ENCODE data around the gene CDKN2B. TPM values are rescaled to one million over a fixed set of nuclear protein-coding genes. Genes with fewer than 3 reads are reported as not detected.

Gene CDKN2B
- total and polyA plus RNA-seq, 2 experiments from 2014 or later = 0.29 to 0.83 TPM

DNA sequence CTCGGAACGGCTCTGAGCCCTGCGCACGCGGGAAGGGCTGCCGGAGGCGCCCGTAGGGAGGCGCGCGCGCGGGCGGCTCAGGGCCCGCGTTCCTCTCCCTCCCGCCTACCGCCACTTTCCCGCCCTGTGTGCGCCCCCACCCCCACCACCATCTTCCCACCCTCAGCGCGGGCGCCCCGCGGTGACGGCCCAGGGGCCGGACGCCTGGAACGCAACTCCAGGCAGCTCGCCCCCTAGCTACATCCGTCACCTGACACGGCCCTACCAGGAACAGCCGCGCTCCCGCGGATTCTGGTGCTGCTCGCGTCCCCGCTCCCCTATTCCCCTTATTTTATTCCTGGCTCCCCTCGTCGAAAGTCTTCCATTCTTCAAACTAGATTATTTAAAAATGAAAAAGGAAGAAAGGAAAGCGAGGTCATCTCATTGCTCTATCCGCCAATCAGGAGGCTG lies 14.5 kb downstream of the CDKN2B start, which contains the start of gene CDKN2B-AS1:
Gene CDKN2B-AS1, plus strand, starts transcription at position 236 of the 450 bp plus-strand sequence.
- H3K79me2 ChIP-seq (replicated peaks; ENCODE audit: insufficient read depth) = no peaks in the 10 kb centered on the region
- peaks cover 24% of the 10 kb centered on the region for H3F3A ChIP-seq (replicated peaks; ENCODE audit: low read depth)
- no peaks in the 10 kb centered on the region for H3K36me3 Mint-ChIP-seq (ENCODE audit: low read depth)
- H3K27ac Mint-ChIP-seq = no peak within 1 kb of the TSS
- peaks cover 46% of the 10 kb centered on the region for H3K4me1 ChIP-seq (ENCODE audit: insufficient read depth)
- H3K9me2 ChIP-seq (ENCODE audit: insufficient read depth) = no peaks in the 10 kb centered on the region
- TF ChIP-seq, protein P1, sequence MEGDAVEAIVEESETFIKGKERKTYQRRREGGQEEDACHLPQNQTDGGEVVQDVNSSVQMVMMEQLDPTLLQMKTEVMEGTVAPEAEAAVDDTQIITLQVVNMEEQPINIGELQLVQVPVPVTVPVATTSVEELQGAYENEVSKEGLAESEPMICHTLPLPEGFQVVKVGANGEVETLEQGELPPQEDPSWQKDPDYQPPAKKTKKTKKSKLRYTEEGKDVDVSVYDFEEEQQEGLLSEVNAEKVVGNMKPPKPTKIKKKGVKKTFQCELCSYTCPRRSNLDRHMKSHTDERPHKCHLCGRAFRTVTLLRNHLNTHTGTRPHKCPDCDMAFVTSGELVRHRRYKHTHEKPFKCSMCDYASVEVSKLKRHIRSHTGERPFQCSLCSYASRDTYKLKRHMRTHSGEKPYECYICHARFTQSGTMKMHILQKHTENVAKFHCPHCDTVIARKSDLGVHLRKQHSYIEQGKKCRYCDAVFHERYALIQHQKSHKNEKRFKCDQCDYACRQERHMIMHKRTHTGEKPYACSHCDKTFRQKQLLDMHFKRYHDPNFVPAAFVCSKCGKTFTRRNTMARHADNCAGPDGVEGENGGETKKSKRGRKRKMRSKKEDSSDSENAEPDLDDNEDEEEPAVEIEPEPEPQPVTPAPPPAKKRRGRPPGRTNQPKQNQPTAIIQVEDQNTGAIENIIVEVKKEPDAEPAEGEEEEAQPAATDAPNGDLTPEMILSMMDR (conservative IDR thresholded peaks at IDR 0.05; ENCODE audit: low read depth in 2 of 2) = no peak; a peak in 1 of 4 replicates
- peak; percentile 96 for TF ChIP-seq EZH2 (IDR thresholded peaks at IDR 0.05; ENCODE audit: low read depth, unreplicated experiment)
- no peak for TF ChIP-seq STAT1 (IDR thresholded peaks at IDR 0.05; ENCODE audit: unreplicated experiment)
- TF ChIP-seq POLR2AphosphoS5 (IDR thresholded peaks at IDR 0.05; ENCODE audit: low read depth) = no peak
- TF ChIP-seq EZH2phosphoT487 (IDR thresholded peaks at IDR 0.05; ENCODE audit: unreplicated experiment) = no peak
- H4K20me1 ChIP-seq (replicated peaks; ENCODE audit: insufficient read depth) = peaks cover 13% of the 10 kb centered on the region
- H3K4me3 Mint-ChIP-seq = peak within 1 kb of the TSS; percentile 65
- H3K36me3 ChIP-seq (ENCODE audit: insufficient read depth) = no peaks in the 10 kb centered on the region
- 0 out of 3 replicates have a peak, but pooled peaks cover 3% of the 10 kb centered on the region for H3K9me3 Mint-ChIP-seq
- H3K4me2 ChIP-seq = peak within 1 kb of the TSS; percentile 93
- DNase-seq (ENCODE audit: low spot score) = peak; percentile 76
- no peak within 1 kb of the TSS for H3K27ac ChIP-seq (ENCODE audit: low read depth)
- H3K4me3 ChIP-seq = peak within 1 kb of the TSS; percentile 77
- H2AFZ ChIP-seq = peak within 1 kb of the TSS; percentile 90
- peaks cover 44% of the 10 kb centered on the region for H3K4me1 Mint-ChIP-seq
- H3K27me3 ChIP-seq (ENCODE audit: insufficient read depth) = peaks cover 92% of the 10 kb centered on the region
- ATAC-seq = peak; percentile 20
- H3K27me3 Mint-ChIP-seq (ENCODE audit: insufficient read depth, low read depth, poor library complexity) = peaks cover 74% of the 10 kb centered on the region

DNA sequence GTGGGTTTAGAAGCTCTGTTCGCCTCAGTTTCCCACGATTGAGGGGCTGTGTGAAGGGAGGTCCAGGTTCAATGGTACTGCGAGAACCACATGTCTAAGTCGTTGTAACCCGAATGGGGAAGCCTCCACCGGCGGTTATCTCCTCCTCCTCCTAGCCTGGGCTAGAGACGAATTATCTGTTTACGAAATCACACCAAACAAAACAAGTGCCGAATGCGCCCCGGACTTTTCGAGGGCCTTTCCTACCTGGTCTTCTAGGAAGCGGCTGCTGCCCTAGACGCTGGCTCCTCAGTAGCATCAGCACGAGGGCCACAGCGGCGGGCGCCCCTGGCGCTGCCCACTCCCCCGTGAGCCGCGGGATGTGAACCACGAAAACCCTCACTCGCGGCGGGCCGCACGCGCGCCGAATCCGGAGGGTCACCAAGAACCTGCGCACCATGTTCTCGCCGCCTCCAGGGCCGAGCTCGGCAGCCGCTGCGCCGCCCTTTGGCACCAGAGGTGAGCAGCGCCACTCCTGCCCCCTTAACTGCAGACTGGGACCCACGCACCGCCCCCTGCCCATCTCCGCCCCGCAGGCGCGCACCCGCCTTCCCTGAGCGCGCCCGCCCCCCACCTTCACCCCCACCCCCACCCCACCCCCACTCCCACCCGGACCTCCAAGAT lies 15.1 kb downstream of the CDKN2B start, which contains the start of gene CDKN2A:
Gene CDKN2A, minus strand, starts transcription at position 500 of the 663 bp plus-strand sequence.
- H3K27ac ChIP-seq (ENCODE audit: low read depth) = no peak within 1 kb of the TSS
- peak; percentile 72 for DNase-seq (ENCODE audit: low spot score)

More for the DNA sequence above, 15.1 kb downstream of the CDKN2B start, which contains the start of gene CDKN2A:
- Mint-ChIP-seq H3K9me3 (0 out of 3 replicates have a peak, but pooled peaks cover 3% of the 10 kb centered on the region), H3K27me3 (ENCODE audit: insufficient read depth, low read depth, poor library complexity) (peaks cover 80% of the 10 kb centered on the region), H3K36me3 (ENCODE audit: low read depth) (no peaks in the 10 kb centered on the region), H3K27ac (no peak within 1 kb of the TSS), H3K4me1 (peaks cover 47% of the 10 kb centered on the region), H3K4me3 (peak within 1 kb of the TSS; percentile 65)
- TF ChIP-seq, protein P2, sequence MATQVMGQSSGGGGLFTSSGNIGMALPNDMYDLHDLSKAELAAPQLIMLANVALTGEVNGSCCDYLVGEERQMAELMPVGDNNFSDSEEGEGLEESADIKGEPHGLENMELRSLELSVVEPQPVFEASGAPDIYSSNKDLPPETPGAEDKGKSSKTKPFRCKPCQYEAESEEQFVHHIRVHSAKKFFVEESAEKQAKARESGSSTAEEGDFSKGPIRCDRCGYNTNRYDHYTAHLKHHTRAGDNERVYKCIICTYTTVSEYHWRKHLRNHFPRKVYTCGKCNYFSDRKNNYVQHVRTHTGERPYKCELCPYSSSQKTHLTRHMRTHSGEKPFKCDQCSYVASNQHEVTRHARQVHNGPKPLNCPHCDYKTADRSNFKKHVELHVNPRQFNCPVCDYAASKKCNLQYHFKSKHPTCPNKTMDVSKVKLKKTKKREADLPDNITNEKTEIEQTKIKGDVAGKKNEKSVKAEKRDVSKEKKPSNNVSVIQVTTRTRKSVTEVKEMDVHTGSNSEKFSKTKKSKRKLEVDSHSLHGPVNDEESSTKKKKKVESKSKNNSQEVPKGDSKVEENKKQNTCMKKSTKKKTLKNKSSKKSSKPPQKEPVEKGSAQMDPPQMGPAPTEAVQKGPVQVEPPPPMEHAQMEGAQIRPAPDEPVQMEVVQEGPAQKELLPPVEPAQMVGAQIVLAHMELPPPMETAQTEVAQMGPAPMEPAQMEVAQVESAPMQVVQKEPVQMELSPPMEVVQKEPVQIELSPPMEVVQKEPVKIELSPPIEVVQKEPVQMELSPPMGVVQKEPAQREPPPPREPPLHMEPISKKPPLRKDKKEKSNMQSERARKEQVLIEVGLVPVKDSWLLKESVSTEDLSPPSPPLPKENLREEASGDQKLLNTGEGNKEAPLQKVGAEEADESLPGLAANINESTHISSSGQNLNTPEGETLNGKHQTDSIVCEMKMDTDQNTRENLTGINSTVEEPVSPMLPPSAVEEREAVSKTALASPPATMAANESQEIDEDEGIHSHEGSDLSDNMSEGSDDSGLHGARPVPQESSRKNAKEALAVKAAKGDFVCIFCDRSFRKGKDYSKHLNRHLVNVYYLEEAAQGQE (IDR thresholded peaks at IDR 0.05; ENCODE audit: unreplicated experiment) = no peak
- TF ChIP-seq NANOG (IDR thresholded peaks at IDR 0.05; ENCODE audit: borderline replicate concordance) = no peak
- TF ChIP-seq EZH2phosphoT487 (IDR thresholded peaks at IDR 0.05; ENCODE audit: unreplicated experiment) = peak; percentile 84
- TF ChIP-seq, protein P1 (conservative IDR thresholded peaks at IDR 0.05; ENCODE audit: low read depth in 2 of 2) = no peak
- TF ChIP-seq EZH2 (IDR thresholded peaks at IDR 0.05; ENCODE audit: low read depth, unreplicated experiment) = peak; percentile 90
- H3K36me3 ChIP-seq (ENCODE audit: insufficient read depth) = no peaks in the 10 kb centered on the region
- H3K4me2 ChIP-seq = peak within 1 kb of the TSS; percentile 93
- peaks cover 49% of the 10 kb centered on the region for H3K4me1 ChIP-seq (ENCODE audit: insufficient read depth)
- H3K9me2 ChIP-seq (ENCODE audit: insufficient read depth) = no peaks in the 10 kb centered on the region
- H3K27me3 ChIP-seq (ENCODE audit: insufficient read depth) = peaks cover 93% of the 10 kb centered on the region
- H3K4me3 ChIP-seq = peak within 1 kb of the TSS; percentile 77
- H3K79me2 ChIP-seq (replicated peaks; ENCODE audit: insufficient read depth) = no peaks in the 10 kb centered on the region
- peaks cover 27% of the 10 kb centered on the region for H3F3A ChIP-seq (replicated peaks; ENCODE audit: low read depth)
- peak within 1 kb of the TSS; percentile 67; the same call in 1 of the 2 replicates for H2AFZ ChIP-seq
- ATAC-seq = peak; percentile 32
- H4K20me1 ChIP-seq (replicated peaks; ENCODE audit: insufficient read depth) = peaks cover 17% of the 10 kb centered on the region
